HCT116 (cell line): Measurements from ENCODE around the gene VWA5A. TPM values are rescaled to one million over a fixed set of nuclear protein-coding genes. Genes with fewer than 3 reads are reported as not detected.

Experiments
- ATAC-seq: fragments of 200-7000 bp; cut with Tn5 transposase; 2 replicates; pipeline ENCODE4 v1.9.1; 2020; ENCODE audit warnings: mild to moderate bottlenecking, moderate library complexity
- Bru-seq: library from RNA; stranded (reverse); fragments of 400-500 nt; gene quantifications from one replicate; lab custom pipeline; 2021; lab: Mats Ljungman, UMichigan
- BruChase-seq, 2 experiments: library from RNA; stranded (reverse); fragments of 400-500 nt; gene quantifications; one replicate each; lab custom pipeline; 2021; lab: Mats Ljungman, UMichigan
- BruUV-seq: library from RNA; stranded (reverse); fragments of 400-500 nt; replicated peaks from 2 replicates; lab custom pipeline; 2021; lab: Mats Ljungman, UMichigan
- CTCF ChIA-PET: fragments of 300-600 bp; sonication (Branson Sonifier 250); formaldehyde crosslinking; loops from one replicate; lab custom pipeline; 2021; ENCODE audit warnings: antibody characterized with exemption; lab: Charles Lee
- POLR2A ChIA-PET: fragments of 300-600, 350-600 bp; sonication (Branson Sonifier 250); formaldehyde crosslinking; loops from one replicate; lab custom pipeline; 2021; ENCODE audit warnings: antibody characterized with exemption; lab: Charles Lee
- RAD21 ChIA-PET, 2 experiments: fragments of 300-600 bp; sonication (Branson Sonifier 250); formaldehyde crosslinking; loops; one replicate each; lab custom pipeline; 2023; ENCODE audit warnings: low total read pairs in 2 of 2; ENCODE audit not compliant: uncharacterized antibody in 2 of 2, unreplicated experiment in 2 of 2, low non-redundant PET in 1 of 2; lab: Charles Lee
- DNase-seq: peaks from one replicate; pipeline ENCODE4 v3.0.0-alpha.2; 2010; ENCODE audit warnings: low read depth, low spot score
- H2AFZ ChIP-seq: fragments of 200-600 bp; shearing (Covaris generic), sonication (generic); 2 replicates; pipeline ENCODE4 v1.6.1; 2017; ENCODE audit warnings: low read depth, mixed run types, mixed read lengths, antibody characterized with exemption, low read length; ENCODE audit not compliant: poor library complexity, severe bottlenecking
- H3K27ac ChIP-seq: 2 replicates; pipeline ENCODE4 v1.5.1; 2012; ENCODE audit warnings: low read depth, low read length
- H3K27me3 ChIP-seq: fragments of 200-600 bp; sonication (generic); 2 replicates; pipeline ENCODE4 v1.6.1; 2016; ENCODE audit warnings: mixed run types, low read length, mixed read lengths; ENCODE audit not compliant: insufficient read depth
- H3K36me3 ChIP-seq, 2 experiments: fragments of 200-500 bp in 1 of 2; fragments of 200-600 bp in 1 of 2; sonication (Bioruptor generic) in 1 of 2; sonication (generic) in 1 of 2; 2 replicates each; pipeline versions ENCODE4 v1.5.1 to v1.6.1; 2014 to 2016; ENCODE audit warnings: low read length in 2 of 2, inconsistent platforms in 1 of 2, mixed read lengths in 1 of 2, mixed run types in 1 of 2; ENCODE audit not compliant: insufficient read depth in 2 of 2, control insufficient read depth in 1 of 2
- H3K4me1 ChIP-seq, 2 experiments: fragments of 200-600 bp in 1 of 2; sonication (generic) in 1 of 2; 2 replicates each; pipeline versions ENCODE4 v1.5.1 to v1.6.1; 2012 to 2017; ENCODE audit warnings: low read length in 2 of 2, inconsistent platforms in 1 of 2, mild to moderate bottlenecking in 1 of 2, mixed read lengths in 1 of 2, mixed run types in 1 of 2, moderate library complexity in 1 of 2; ENCODE audit not compliant: insufficient read depth in 2 of 2, control insufficient read depth in 1 of 2
- H3K4me2 ChIP-seq: fragments of 200-600 bp; sonication (generic); 2 replicates; pipeline ENCODE4 v1.6.1; 2017; ENCODE audit warnings: mixed run types, low read length, mixed read lengths
- H3K4me3 ChIP-seq, 2 experiments: fragments of 200-600 bp in 1 of 2; sonication (generic) in 1 of 2; replicated peaks in 1 of 2; 2 replicates each; pipeline ENCODE4 v1.5.1; 2011 to 2016; ENCODE audit warnings: low read length in 2 of 2, control low read depth in 1 of 2, low read depth in 1 of 2, mild to moderate bottlenecking in 1 of 2, mixed read lengths in 1 of 2, mixed run types in 1 of 2
- H3K79me2 ChIP-seq: fragments of 200-600 bp; sonication (generic); 2 replicates; pipeline ENCODE4 v1.6.1; 2017; ENCODE audit warnings: mild to moderate bottlenecking, mixed run types, low read length, moderate library complexity, mixed read lengths; ENCODE audit not compliant: insufficient read depth
- H3K9ac ChIP-seq: fragments of 200-600 bp; sonication (generic); 2 replicates; pipeline ENCODE4 v1.6.1; 2016; ENCODE audit warnings: low read length, mixed read lengths
- H3K9me2 ChIP-seq: fragments of 200-600 bp; sonication (generic), shearing (Covaris generic); 2 replicates; pipeline ENCODE4 v1.6.1; 2017; ENCODE audit warnings: mixed run types, mild to moderate bottlenecking, moderate library complexity; ENCODE audit not compliant: insufficient read depth
- H3K9me3 ChIP-seq, 2 experiments: fragments of 200-500 bp in 1 of 2; fragments of 200-600 bp in 1 of 2; sonication (Bioruptor generic) in 1 of 2; sonication (generic) in 1 of 2; 2 replicates each; pipeline ENCODE4 v1.6.1; 2014 to 2017; ENCODE audit warnings: low read length in 2 of 2, mixed read lengths in 2 of 2, inconsistent platforms in 1 of 2, low read depth in 1 of 2, mild to moderate bottlenecking in 1 of 2, mixed run types in 1 of 2, moderate library complexity in 1 of 2; ENCODE audit not compliant: control insufficient read depth in 1 of 2, insufficient read depth in 1 of 2
- H4K20me1 ChIP-seq: fragments of 200-600 bp; sonication (generic), shearing (Covaris generic); 2 replicates; pipeline ENCODE4 v1.6.1; 2017; ENCODE audit warnings: mixed run types, mild to moderate bottlenecking, moderate library complexity; ENCODE audit not compliant: insufficient read depth
- ATF3 ChIP-seq: IDR thresholded peaks from 2 replicates; pipeline ENCODE4 v1.6.1; 2012
- CBX3 ChIP-seq: IDR thresholded peaks from 2 replicates; pipeline ENCODE4 v1.6.1; 2012; ENCODE audit warnings: low read depth
- CEBPB ChIP-seq: IDR thresholded peaks from 2 replicates; pipeline ENCODE4 v1.6.1; 2012; ENCODE audit warnings: low read depth
- CTCF ChIP-seq, 3 experiments: fragments of 200-600 bp in 1 of 3; sonication (generic) in 1 of 3; IDR thresholded peaks in 2 of 3; conservative IDR thresholded peaks in 1 of 3; 2 replicates each; pipeline ENCODE4 v1.5.1; 2012 to 2017; ENCODE audit warnings: low read depth in 2 of 3, low read length in 2 of 3, antibody characterized with exemption in 1 of 3, borderline replicate concordance in 1 of 3, control low read depth in 1 of 3, mild to moderate bottlenecking in 1 of 3, mixed read lengths in 1 of 3, mixed run types in 1 of 3, moderate library complexity in 1 of 3; ENCODE audit not compliant: insufficient read depth in 1 of 3
- EGR1 ChIP-seq: IDR thresholded peaks from 2 replicates; pipeline ENCODE4 v1.6.1; 2012; ENCODE audit warnings: low read depth
- ELF1 ChIP-seq: IDR thresholded peaks from 2 replicates; pipeline ENCODE4 v1.6.1; 2012; ENCODE audit warnings: low read depth, borderline replicate concordance
- EZH2 ChIP-seq: fragments of 200-600 bp; sonication (generic); IDR thresholded peaks from 2 replicates; pipeline ENCODE4 v1.6.1; 2017; ENCODE audit warnings: antibody characterized with exemption, mixed run types
- FOSL1 ChIP-seq: IDR thresholded peaks from 2 replicates; pipeline ENCODE4 v1.6.1; 2012; ENCODE audit warnings: low read depth
- MAX ChIP-seq: IDR thresholded peaks from 2 replicates; pipeline ENCODE4 v1.6.1; 2012
- POLR2A ChIP-seq: IDR thresholded peaks from 2 replicates; pipeline ENCODE4 v1.7.0; 2011; ENCODE audit warnings: borderline replicate concordance; ENCODE audit not compliant: insufficient read depth, insufficient read length; ENCODE audit errors: extremely low read depth
- RAD21 ChIP-seq: IDR thresholded peaks from 2 replicates; pipeline ENCODE4 v1.6.1; 2012; ENCODE audit warnings: low read depth, mild to moderate bottlenecking
- REST ChIP-seq: IDR thresholded peaks from 2 replicates; pipeline ENCODE4 v1.6.1; 2012; ENCODE audit warnings: low read depth
- SIN3A ChIP-seq: IDR thresholded peaks from 2 replicates; pipeline ENCODE4 v1.6.1; 2012; ENCODE audit warnings: low read depth
- SP1 ChIP-seq: IDR thresholded peaks from 2 replicates; pipeline ENCODE4 v1.6.1; 2012; ENCODE audit warnings: low read depth
- TCF7L2 ChIP-seq: IDR thresholded peaks from 2 replicates; pipeline ENCODE4 v1.7.0; 2011; ENCODE audit warnings: borderline replicate concordance, inconsistent platforms; ENCODE audit not compliant: insufficient read depth, insufficient read length; ENCODE audit errors: extremely low read depth
- YY1 ChIP-seq: IDR thresholded peaks from 2 replicates; pipeline ENCODE4 v1.6.1; 2011; ENCODE audit warnings: low read length, low read depth, moderate library complexity, mild to moderate bottlenecking; ENCODE audit not compliant: insufficient replicate concordance; ENCODE audit errors: extremely low read depth
- ZFX ChIP-seq: fragments of 450-650 bp; IDR thresholded peaks from 2 replicates; pipeline ENCODE4 v1.6.1; 2017
- intact Hi-C: fragments of 100-400 bp; cut with micrococcal nuclease; formaldehyde crosslinking; loops from 2 replicates; pipeline ENCODE4 v1.10.0; 2022
- long read RNA-seq: library from polyadenylated mRNA; unstranded; transcript quantifications from one replicate; pipeline ENCODE4 v2.0.0, GENCODE V29; 2021; ENCODE audit not compliant: unreplicated experiment
- polyA plus RNA-seq: library from polyadenylated mRNA; unstranded; fragments of >200 nt; gene quantifications from 2 replicates; pipeline ENCODE4 v1.2.1, GENCODE V29; 2012; ENCODE audit warnings: missing spikeins
- total RNA-seq: library from RNA; stranded (reverse); gene quantifications from one replicate; pipeline ENCODE4 v1.2.1, GENCODE V29; 2021; ENCODE audit not compliant: unreplicated experiment

Gene VWA5A
- total RNA-seq (5.0 TPM), Bru-seq, nascent RNA (percentile 38 among the genes with signal in this experiment), BruChase-seq, experiment 1, labeled RNA remaining after a 6-hour chase (percentile 37 among the genes with signal in this experiment), BruChase-seq, experiment 2, labeled RNA remaining after a 2-hour chase (percentile 33 among the genes with signal in this experiment)
- polyA plus RNA-seq = 2.7 and 2.9 TPM in 2 replicates
- long read RNA-seq, transcript VWA5A-201 (10 exons, 1,863 nt) = major isoform, 7 of 18 reads
- long read RNA-seq, partial matches to known transcripts = 6 of 18 reads
- long read RNA-seq, other reads (novel, unspliced or antisense) = 2 of 18 reads

- peaks cover 0 to 16% of the 10 kb centered on the region in 2 experiments; a peak in 2 of 4 replicates for H3K4me1 ChIP-seq
- ChIA-PET POLR2A (interaction anchor here (1.0 to 1.1 kb wide), 2 partner anchors 17 to 493 kb away, joined by 3 read pairs; no protein-coding TSS in a partner anchor), RAD21 (no interaction called here)
- TF ChIP-seq ATF3 (no peak), RAD21 (no peak), TCF7L2 (no peak), CEBPB (peak; percentile 39; the same call in 1 of the 2 replicates), POLR2A (no peak), CTCF (IDR thresholded peaks at IDR 0.05 in 2 of 3, conservative IDR thresholded peaks at IDR 0.05 in 1 of 3; ENCODE audit: borderline replicate concordance in 1 of 3, insufficient read depth in 1 of 3, low read depth in 2 of 3, low read length in 2 of 3) (no peak), FOSL1 (peak; percentile 71), EZH2 (no peak), MAX (no peak), REST (no peak), SP1 (peak; percentile 82), YY1 (peak; percentile 79), EGR1 (no peak), ELF1 (peak; percentile 24; the same call in 1 of the 2 replicates), SIN3A (peak; percentile 65; the same call in 1 of the 2 replicates), ZFX (no peak), CBX3 (peak; percentile 55; the same call in 1 of the 2 replicates)
Measured at GRCh38 chr11:124114942-124115781, at the start of gene VWA5A. VWA5A (plus strand) TSS chr11:124115450; CDS start chr11:124117512, 2,062 bp downstream.

More at GRCh38 chr11:124114942-124115781, at the start of gene VWA5A:
- H3K9me3 ChIP-seq = no peaks in the 10 kb centered on the region
- H3K36me3 ChIP-seq = no peaks in the 10 kb centered on the region
- no peaks in the 10 kb centered on the region for H3K9me2 ChIP-seq
- peak; percentile 82 for DNase-seq
- peak; percentile 98 for ATAC-seq
- H3K4me3 ChIP-seq = peak within 1 kb of the TSS; percentile 49 to 54
- peak within 1 kb of the TSS; percentile 96 for H2AFZ ChIP-seq
- H3K27me3 ChIP-seq = peaks cover 16% of the 10 kb centered on the region; the same call in 1 of the 2 replicates
- no peaks in the 10 kb centered on the region for H3K79me2 ChIP-seq
- CTCF ChIA-PET = interaction anchor here (0.7 to 0.8 kb wide), 2 partner anchors 44 to 45 kb away, joined by 3 to 5 read pairs; no protein-coding TSS in a partner anchor
- no peak within 1 kb of the TSS; the same call in 1 of the 2 replicates for H3K27ac ChIP-seq
- no peaks in the 10 kb centered on the region for H4K20me1 ChIP-seq
- no TSS peak for BruUV-seq
- H3K9ac ChIP-seq = no peak within 1 kb of the TSS
- peak within 1 kb of the TSS; percentile 69 for H3K4me2 ChIP-seq
- intact Hi-C loops = no loop called here
